ENCODE measurements around the gene ARAP1.

- no peak for TF ChIP-seq CTCF (IDR thresholded peaks at IDR 0.05)
- TF ChIP-seq EZH2 (IDR thresholded peaks at IDR 0.05) = no peak
These were observed 31.4 kb downstream of the ARAP1 start for GRCh38 chr11:72720784-72721183.
